Right cardiac atrium (tissue), 5 donors: Measurements from ENCODE around the gene POLE4. TPM values are rescaled to one million over a fixed set of nuclear protein-coding genes. Genes with fewer than 3 reads are reported as not detected.
A peak's percentile ranks its signal among the peaks of the same experiment; 100 is the strongest.

Experiments
- ATAC-seq, 2 donors: fragments of 200-7000 bp; cut with Tn5 transposase; one replicate each; pipeline versions ENCODE4 v1.8.0 to v1.9.1; 2020; ENCODE audit warnings: moderate library complexity in 2 of 2, mild to moderate bottlenecking in 1 of 2
- DNase-seq, 3 donors: peaks; one replicate each; pipeline ENCODE4 v3.0.0-alpha.2; 2020
- H3K27ac ChIP-seq: one replicate; pipeline ENCODE4 v1.5.1; 2013; ENCODE audit warnings: mild to moderate bottlenecking, low read length, control low read depth, moderate library complexity
- H3K27me3 ChIP-seq: one replicate; pipeline ENCODE4 v1.6.1; 2013; ENCODE audit not compliant: control insufficient read depth, insufficient read depth
- H3K4me1 ChIP-seq: one replicate; pipeline ENCODE4 v1.6.1; 2013; ENCODE audit warnings: low read length; ENCODE audit not compliant: control insufficient read depth, insufficient read depth
- H3K4me3 ChIP-seq: one replicate; pipeline ENCODE4 v1.5.1; 2013; ENCODE audit warnings: low read length, control low read depth
- H3K9me3 ChIP-seq: one replicate; pipeline ENCODE4 v1.6.1; 2013; ENCODE audit warnings: low read length; ENCODE audit not compliant: control insufficient read depth
- WGBS: extraction: QIAGEN DNeasy Blood & Tissue Kit; methylation state at CpG from one replicate; pipeline ENCODE4 v1.1.7; 2013; 5-methylcytosine and 5-hydroxymethylcytosine counted together
- intact Hi-C, 4 donors: fragments of 100-400 bp; cut with DNase I; formaldehyde crosslinking; loops; one replicate each; pipeline versions ENCODE4 v1.11.0 to v1.14.0; 2022 to 2023
- polyA plus RNA-seq: library from polyadenylated mRNA; stranded (reverse); fragments of 200-250 nt; gene quantifications from one replicate; pipeline ENCODE4 v1.2.3, GENCODE V29; 2013
- total RNA-seq, 4 donors: library from RNA; stranded (reverse); fragmentation: NEBNext Ultra II Directional; extraction: Animal tissue kit (Norgen Biotek cat#: 25700); gene quantifications; one replicate each; pipeline ENCODE4 v1.2.1, GENCODE V29; 2021
- donor health status: healthy with polysubstance abuse.
- donor health status: DM: no; HTN: yes; CAD: no.
- donor health status: DM: no; HTN: no; CAD: no.
- donor health status: DM: no; HTN: yes; CAD: no; lungs with severe emphysema.
- donor health status: DM: yes; HTN: yes; CAD: no.

The POLE4 gene
- total and polyA plus RNA-seq, 5 donors, result 30.7 to 42.6 (median 35.5) TPM

DNA sequence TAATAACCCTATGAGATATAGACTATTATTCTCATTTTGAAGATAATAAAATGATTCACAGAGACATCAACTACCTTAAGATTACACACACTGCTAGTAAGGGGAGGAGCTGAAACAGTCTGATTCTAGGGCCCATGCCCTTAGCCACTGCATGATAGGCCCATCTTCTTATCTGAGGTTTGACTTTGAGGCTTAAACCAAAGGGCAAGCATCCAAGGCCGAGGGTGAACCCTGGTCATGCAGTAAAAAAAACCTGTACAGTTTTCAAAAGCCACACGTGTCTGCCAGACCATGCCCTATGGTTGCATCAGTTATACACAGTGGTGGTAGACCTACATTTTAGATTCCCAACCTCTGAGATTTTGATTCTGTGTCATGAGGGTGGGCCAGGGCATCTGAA, 44.8 kb downstream of the POLE4 start:
- Histone ChIP-seq H3K9me3 (no peaks in the 10 kb centered on the region), H3K27me3 (no peaks in the 10 kb centered on the region), H3K4me1 (no peaks in the 10 kb centered on the region), H3K4me3 (no peak overlapping the region), H3K27ac (no peak overlapping the region)
- no peak for ATAC-seq
- intact Hi-C loops, result no loop called here
- DNase-seq, result no peak
- 52% methylated on average over 2 of the region's 2 CpGs for WGBS

GRCh38 chr2:75003773-75004172, 45.3 kb downstream of the POLE4 start:
- 76% methylated on average over 2 of the region's 2 CpGs for WGBS
- Histone ChIP-seq H3K4me3 (no peak overlapping the region), H3K4me1 (no peaks in the 10 kb centered on the region), H3K9me3 (no peaks in the 10 kb centered on the region), H3K27ac (no peak overlapping the region), H3K27me3 (no peaks in the 10 kb centered on the region)
- intact Hi-C loops, result no loop called here
- no peak for DNase-seq
- ATAC-seq, result no peak

- no peaks in the 10 kb centered on the region for H3K4me1 ChIP-seq
- intact Hi-C loops, result no loop called here
Measured at GRCh38 chr2:75006041-75006440, 47.6 kb downstream of the POLE4 start.

DNA sequence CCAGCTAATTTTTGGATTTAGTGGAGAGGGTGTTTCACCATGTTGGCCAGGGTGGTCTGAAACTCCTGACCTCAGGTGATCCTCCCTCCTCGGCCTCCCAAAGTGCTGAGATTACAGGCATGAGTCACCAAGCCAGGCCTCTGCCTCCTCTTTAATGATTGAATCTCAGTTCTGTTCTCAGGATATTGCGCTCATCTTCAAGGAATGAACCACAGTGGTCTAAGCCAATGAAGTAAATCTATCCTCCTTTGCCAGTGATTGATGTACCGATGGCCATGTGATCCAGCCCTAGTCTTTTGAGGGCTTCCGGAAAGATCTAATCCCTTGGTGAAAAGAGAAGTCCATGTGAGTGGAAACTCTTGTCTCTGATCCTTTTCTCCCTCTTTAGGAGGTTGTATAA, 48.6 kb downstream of the POLE4 start:
- no peak overlapping the region for H3K27ac ChIP-seq
- H3K4me1 ChIP-seq, result no peaks in the 10 kb centered on the region
- intact Hi-C loops, result no loop called here
- ATAC-seq, result no peak
- H3K4me3 ChIP-seq, result no peak overlapping the region
- WGBS, result 96% methylated on average over 4 of the region's 4 CpGs
- no peaks in the 10 kb centered on the region for H3K27me3 ChIP-seq
- DNase-seq, result no peak
- no peaks in the 10 kb centered on the region for H3K9me3 ChIP-seq

More at GRCh38 chr2:75006041-75006440, 47.6 kb downstream of the POLE4 start:
- ATAC-seq (no peak), DNase-seq (no peak)
- Histone ChIP-seq H3K4me3 (no peak overlapping the region), H3K27ac (no peak overlapping the region), H3K27me3 (no peaks in the 10 kb centered on the region), H3K9me3 (no peaks in the 10 kb centered on the region)

GRCh38 chr2:75007819-75008218, 49.4 kb downstream of the POLE4 start:
- no peak overlapping the region for H3K4me3 ChIP-seq
- no peaks in the 10 kb centered on the region for H3K9me3 ChIP-seq
- H3K27me3 ChIP-seq, result no peaks in the 10 kb centered on the region
- intact Hi-C loops, result no loop called here
- 87% methylated on average over 4 of the region's 4 CpGs for WGBS
- H3K27ac ChIP-seq, result no peak overlapping the region
- no peaks in the 10 kb centered on the region for H3K4me1 ChIP-seq
- no peak for ATAC-seq
- DNase-seq, result no peak

GRCh38 chr2:75010571-75010970, 52.1 kb downstream of the POLE4 start:
- DNase-seq, result no peak
- WGBS, result 88% methylated on average over 1 of the region's 1 CpG
- Histone ChIP-seq H3K4me3 (no peak overlapping the region), H3K27ac (no peak overlapping the region), H3K4me1 (no peaks in the 10 kb centered on the region), H3K9me3 (no peaks in the 10 kb centered on the region), H3K27me3 (no peaks in the 10 kb centered on the region)
- no peak for ATAC-seq
- intact Hi-C loops, result no loop called here

DNA sequence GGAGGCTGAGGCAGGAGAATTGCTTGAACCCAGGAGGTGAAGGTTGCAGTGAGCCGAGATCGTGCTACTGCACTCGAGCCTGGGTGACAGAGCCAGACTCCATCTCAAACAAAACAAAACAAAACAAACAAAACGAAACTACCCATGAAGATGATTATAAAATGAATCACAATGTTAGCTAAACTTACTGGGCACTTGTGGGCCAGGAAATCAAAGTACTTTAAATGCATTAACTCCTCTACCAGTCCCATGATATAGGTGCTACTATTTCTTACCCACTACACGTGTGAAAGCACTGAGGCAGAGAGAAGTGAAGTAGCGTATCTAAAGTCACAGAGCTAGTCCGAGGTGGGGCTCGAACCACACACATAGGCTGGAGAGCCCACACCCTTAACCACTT, 53.6 kb downstream of the POLE4 start:
- no peak for ATAC-seq
- whole genome bisulfite sequencing, result 92% methylated on average over 8 of the region's 8 CpGs
- Histone ChIP-seq H3K9me3 (no peaks in the 10 kb centered on the region), H3K27me3 (no peaks in the 10 kb centered on the region), H3K4me3 (no peak overlapping the region), H3K27ac (no peak overlapping the region), H3K4me1 (no peaks in the 10 kb centered on the region)
- intact Hi-C loops, result no loop called here
- no peak for DNase-seq

DNA sequence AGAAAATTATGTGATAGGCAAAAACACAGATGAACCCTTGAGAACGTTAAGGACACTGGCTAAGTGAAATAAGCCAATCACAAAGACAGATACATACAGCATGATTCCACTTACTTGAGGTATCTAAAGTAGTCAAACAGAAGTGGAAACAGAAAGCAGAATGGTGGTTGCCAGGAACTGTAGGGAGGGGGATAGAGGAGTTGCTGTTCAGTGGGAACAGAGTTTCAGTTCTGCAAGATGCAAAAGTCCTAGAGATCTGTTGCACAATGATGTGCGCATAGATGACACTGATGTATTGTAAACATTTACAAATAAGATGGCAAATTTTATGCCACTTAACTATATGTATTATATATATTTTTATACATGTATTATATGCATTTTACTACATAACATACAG, 59.7 kb downstream of the POLE4 start:
- Histone ChIP-seq H3K4me1 (no peaks in the 10 kb centered on the region), H3K27ac (no peak overlapping the region), H3K9me3 (no peaks in the 10 kb centered on the region), H3K4me3 (no peak overlapping the region), H3K27me3 (no peaks in the 10 kb centered on the region)
- 84% methylated on average over 2 of the region's 2 CpGs for WGBS
- intact Hi-C loops, result no loop called here
- ATAC-seq (peak in 1 of 2 donors; percentile 29), DNase-seq (no peak)

Other genes starting within 250 kb of the POLE4 start
- 1 to 10 TPM; 2.0 to 6.0 (median 2.8) TPM for gene HK2, start 124.5 kb upstream of the POLE4 start, total RNA-seq
- 2.9 TPM for gene HK2, start 124.5 kb upstream of the POLE4 start, polyA plus RNA-seq
- under 1 TPM in 2 of 4 donors, not detected in 2; 0.11 to 0.21 TPM for gene TACR1, start 240.9 kb downstream of the POLE4 start, total RNA-seq
- 0.07 TPM for gene TACR1, start 240.9 kb downstream of the POLE4 start, polyA plus RNA-seq